ENCODE results near the gene ZNF32.

The ZNF32 gene, protein sequence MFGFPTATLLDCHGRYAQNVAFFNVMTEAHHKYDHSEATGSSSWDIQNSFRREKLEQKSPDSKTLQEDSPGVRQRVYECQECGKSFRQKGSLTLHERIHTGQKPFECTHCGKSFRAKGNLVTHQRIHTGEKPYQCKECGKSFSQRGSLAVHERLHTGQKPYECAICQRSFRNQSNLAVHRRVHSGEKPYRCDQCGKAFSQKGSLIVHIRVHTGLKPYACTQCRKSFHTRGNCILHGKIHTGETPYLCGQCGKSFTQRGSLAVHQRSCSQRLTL

DNA sequence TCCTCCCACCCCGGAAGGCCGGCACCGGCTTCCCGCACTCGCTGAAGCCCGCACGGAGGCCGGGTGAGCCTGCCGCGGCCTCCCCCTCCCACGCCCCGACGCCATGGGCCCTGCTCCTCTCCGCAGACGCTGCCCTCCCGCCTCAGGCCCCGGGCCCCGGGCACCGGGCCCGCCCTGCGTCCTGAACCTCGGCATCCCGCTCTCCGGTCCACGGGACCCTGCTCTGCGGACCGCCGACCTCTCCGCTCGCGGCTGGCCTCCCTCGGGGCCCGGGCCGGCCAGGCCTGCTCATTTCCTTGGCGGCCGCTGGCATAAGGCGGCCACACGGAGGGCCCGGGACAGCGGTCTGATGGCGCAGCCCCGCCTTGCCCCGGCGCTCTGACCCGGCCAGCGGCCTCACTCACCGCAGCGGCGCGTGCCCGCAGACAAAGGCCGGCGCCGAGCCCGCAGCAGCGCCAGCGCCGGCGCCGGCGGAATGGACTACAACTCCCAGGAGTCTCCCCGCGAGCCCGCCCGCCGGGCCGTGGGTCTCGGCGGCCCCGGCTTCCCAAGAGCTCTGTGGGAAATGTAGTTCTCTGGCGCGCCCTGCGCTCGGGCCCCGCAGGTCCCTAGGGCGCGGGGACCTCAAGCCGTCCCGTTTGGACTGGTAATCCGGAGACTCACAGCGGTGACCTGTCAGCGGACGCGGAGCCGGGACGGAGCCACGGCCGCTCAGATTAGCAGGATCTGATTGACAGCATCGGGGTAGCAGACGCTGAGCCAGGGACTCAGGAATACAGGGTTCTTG is at the start of gene ZNF32:
TSS of gene ZNF32 (minus strand) at position 484 of the 787 bp plus-strand sequence. CDS start 2,748 bp downstream, outside the sequence.
- DNase-seq: peak; percentile 81

DNA sequence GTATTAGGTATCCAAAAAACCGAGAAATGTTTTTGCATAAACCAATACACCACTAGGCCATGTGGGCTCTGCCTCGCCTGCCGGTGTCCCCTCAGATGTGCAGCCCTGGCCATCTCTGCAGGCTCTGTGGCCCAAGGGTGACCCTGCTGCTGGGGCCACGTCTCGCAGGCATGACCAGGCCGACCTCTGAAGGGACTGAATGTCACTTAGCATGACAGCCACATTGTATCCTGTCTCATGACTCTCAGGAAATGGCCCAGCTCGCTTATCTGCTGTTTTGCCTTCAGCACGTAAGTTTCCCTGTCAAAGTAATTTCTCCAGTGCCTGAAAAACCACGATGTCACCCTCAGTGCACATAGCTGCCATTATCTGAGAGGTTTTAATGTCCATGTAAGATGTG is 49.5 kb upstream of the ZNF32 start:
- no peak for DNase-seq

DNA sequence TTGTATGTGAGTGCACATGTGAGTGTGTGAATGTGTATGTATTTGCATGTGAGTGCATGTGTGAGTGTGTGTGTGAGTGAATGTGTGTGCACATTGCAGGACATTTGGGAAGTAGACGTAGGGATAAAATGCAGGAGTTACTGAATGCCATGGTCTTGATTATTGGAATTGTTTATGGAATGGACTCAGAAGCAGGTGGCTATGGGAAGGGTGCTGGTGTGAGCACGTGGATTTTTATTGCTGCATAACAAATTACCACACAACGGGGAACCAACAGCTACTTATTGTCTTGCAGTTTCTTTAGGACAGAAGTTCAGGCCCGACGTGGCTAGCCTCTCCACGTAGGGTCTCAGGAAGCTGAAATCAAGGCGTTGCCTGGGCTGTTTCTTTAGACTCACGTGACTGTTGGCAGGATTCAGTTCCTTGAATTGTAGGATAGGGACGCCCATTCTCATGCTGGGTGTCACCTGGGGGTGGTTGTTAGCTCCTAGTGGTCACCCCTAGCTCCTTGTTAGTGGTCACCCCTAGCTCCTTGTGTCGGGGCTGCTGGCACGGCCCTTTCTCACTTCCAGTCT is 48.3 kb upstream of the ZNF32 start:
- no peak for DNase-seq

DNA sequence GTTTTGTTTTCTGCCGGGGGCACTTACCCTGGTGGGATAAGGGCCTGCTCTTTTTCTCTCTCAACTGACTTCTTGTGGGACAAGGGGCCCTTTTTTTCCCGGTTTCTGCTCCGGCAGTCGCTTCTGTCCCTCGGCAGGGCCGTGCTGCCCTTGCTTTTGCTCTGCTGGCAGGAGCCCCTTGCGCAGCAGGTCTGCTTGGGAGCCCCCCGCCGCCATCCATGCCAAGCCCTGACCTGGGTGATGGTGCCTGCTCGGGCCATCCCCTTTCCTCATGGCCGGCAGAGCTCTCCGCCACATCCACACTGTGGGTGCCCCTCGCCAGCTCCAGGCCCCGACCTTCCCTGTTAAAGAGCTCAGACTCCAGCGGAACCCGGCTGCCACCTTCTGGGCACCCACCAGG is 47.0 kb upstream of the ZNF32 start:
- DNase-seq: no peak

DNA sequence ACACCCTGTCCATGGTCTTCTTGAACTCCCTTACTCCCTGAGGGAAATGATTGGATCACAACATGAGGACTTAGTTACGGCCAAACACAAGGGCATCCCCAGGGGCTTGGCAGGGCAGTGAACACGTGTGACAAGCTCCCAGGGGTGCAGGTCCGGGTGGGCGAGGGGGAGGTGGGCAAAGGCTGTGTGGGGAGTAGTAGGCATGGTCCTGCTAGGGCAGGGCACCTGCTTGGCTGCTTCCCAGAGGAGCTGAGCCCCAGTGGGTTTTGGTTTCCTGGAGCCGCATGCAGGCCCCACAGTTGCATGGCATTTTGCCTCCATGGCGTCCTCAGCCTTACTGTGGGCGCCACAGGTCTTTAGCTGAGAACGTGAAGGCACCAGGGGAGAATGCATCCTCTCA is 46.6 kb upstream of the ZNF32 start:
- DNase-seq: no peak

DNA sequence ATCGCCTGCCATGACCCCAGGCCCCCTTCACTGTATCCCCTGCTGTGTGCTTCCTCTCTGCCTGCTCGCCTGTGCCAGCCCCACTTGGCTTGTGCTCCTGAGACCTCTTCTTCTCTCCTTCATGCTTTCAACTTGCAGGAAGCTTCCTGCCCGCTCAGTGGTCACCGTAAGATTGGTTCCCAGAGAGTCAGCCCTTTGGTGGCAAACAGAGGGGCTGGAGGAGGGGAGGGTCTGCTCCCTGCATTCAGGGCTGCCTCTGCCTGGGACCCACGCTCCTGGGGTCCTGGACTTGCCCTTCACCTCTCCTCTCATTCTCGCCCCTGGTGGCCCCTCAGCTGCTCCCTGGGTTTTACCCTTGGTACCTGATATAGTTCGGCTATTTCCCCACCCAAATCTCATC is 45.8 kb upstream of the ZNF32 start:
- DNase-seq: no peak

DNA sequence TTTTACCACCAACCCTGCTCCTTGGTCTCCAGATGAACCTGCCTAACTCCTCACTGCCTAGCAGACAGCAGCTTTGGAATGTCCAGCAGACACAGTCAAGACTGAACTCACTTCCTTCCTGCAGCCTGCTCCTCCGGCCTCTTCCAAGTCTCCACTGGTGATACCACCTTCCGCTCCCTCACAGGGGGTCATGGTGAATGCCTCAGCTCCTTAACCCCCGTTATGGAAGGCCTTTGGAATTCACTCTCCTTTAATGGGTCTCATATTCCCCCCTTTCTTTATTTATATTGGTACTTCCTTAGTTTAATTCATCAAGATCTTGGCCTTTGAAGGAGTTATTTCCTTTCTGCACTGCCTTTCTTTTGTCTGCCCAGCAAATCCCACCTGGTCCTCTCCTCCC is 44.9 kb upstream of the ZNF32 start:
- DNase-seq: no peak

DNA sequence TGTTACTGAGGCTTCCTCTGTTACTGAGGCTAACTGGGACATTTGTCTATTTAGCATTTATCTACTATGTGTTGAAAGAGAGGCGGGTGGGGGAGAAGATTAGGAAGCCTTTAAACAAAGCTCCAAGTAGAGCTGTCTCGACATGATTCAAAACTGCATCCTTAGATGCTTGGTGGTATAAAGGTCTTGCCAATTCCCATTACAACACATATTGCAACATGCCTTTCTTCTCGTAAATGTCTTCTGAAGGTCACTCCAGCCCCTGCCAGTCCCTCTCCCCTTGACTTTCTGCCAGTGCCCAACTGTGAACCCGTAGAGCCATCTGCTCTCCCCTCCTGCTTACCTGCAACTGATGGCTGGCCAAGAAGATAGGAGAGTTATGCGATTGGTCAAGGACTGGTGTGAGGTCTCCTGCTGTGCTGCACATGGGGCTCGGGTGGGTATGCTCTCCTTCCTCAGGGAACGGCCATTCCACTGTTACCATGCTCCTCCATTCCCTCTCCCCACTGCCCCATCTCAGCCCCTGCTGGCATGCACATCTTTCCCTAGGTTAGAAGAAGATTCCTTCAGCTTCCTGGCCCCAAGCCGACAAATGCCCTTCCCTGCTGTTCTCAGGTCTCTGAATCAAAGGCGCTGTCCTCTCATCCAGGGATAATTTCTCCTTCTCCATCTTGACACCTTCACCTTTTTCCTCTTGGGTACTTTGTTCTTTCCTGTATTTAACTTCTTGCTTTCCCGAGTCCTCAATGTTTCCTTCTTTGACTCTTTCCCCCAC is 43.6 kb upstream of the ZNF32 start:
- no peak for DNase-seq

DNA sequence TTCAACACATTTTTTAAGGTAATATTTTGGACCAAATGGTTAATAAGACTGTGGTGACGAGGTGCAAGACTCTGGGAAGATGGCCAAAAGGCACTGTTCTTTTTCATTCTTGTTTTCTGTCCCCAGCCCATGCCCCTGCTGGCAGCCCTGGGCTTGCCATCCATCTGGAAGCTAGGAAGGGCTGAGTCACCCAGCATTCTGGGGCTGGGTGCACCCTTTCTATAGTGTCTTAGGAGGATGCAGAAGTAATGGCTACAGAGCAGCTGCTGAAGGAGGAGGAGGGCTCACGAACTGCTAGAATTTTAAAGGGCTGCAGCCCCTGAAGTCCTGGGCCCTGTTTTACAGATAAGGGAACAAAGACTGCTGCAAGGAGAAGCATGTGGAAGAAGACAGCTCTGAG is 42.8 kb upstream of the ZNF32 start:
- no peak for DNase-seq

DNA sequence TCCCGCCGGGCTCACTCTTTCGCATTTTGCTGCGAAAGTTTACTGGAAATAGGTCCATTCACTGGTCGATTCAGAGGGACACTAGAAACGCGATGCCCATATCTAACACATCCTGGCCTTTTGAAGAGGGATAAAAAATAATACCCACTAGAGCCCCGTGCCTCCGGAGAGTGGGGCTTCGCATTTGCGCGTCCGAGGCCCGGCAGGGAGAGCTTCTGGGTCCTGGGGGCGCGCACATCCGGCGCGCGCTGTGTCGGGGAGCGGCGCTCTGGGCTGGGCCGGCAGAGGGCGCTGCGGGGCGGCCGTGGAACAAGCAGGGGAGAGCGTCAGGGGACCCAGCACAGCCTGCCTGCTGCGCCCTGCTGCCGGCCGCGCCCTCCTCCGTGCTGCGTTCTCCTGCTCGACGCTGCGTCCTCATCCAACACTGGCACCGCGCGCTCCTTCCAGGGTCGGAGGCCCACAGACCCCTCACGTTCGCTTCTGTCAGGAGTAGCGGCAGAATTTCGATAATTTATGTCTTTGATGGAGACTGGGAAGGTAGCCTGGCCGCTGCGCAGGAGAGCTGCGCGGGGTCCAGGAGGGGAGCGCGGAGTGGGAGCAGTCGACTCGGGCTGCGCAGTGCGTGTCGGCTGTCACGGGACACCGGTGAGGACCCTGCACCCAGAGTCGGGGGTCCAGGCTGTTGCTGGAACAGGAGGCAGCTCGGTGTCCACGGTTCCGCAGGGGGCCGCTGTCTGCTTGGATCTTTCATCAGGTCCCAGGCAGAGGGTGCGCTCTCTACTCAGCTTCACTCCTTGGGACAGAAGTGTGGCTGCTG is 41.5 kb upstream of the ZNF32 start:
- peak; percentile 84 for DNase-seq

DNA sequence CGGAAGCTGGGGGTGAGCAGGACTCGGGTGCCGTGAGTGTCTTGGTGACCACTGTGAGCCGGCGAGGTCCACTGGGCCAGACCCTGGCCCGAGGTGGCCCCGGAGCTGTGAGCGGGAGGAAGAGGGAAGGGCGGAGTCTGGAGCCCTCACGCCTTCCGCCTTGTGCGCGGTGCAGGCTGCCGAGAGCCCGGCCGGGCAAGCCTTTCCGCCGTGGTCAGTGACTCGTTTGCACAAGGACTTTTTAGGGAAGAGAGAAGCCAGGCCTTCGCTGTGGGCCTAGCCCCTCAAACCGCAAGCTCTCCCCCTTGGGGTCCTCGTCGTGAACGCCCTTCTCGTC is 40.9 kb upstream of the ZNF32 start:
- DNase-seq: peak; percentile 23

DNA sequence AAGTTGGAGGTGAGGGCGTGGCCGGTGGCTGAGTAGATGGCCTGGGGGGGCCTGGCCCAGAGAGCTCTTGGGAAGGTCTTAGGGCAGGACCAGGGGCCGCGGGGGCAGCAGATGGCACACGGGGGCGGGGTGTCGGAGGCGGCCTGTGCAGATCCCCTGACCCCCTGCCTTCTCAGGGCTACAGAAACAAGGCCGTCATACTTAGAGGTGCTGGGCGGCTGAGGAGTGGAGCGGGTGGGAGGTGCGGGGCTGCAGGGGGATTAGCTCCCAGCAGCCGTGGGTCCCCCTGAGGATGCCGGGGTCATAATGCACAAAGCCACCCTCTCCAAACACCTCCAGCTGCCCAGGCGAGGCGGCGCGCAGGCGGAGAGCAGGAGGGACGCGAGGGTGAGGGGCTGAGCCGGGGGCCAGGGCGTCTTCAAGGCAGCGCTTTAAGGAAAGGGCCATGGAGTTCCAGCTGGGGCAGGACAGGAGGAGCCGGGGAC is 40.4 kb upstream of the ZNF32 start:
- DNase-seq: no peak

DNA sequence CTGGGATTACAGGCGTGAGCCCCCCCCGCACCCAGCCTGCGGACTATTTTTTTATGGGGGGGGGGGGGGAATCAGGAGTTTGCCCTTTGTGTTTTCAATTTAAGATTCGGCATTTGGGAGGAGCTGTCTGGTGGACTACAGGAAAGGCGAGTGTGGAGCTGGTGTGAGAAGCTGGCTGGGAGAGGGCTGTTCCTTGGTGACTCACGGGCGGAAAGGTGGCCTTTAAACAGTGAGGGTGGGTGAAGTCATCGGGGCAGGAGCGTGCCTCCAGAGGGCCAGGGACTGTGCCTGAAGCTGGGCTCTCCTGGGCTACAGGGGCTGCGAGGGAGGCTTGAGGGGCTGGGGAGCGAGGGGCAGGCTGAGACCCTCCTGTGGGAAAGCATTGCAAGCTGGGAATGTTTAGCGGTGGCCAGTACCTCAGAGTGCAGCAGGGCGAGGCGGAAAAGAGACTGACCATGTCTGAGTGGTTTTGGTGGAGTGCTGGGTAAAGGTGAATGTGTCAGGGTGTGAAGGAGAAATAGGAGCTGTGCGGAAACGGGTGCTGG is 39.7 kb upstream of the ZNF32 start:
- DNase-seq: no peak

DNA sequence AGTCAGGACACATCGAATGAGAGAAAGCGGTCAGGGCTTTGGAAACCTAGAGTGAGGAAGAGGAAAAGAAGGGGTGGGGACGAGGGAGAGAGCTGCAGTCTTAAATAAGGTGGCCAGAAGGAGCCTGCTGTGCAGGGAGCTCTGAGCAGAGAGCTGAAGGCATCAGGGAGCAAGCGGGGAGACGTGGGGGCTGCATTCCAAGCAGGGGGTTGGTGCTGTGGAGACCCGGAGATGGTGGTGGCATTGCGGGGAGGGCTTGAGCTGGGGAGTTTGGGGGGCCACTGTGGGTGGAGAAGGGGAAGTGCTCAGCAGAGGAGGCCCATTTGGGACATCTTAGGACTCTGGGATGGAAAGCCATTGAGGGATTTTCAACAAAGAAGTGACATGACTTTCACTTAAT is 38.7 kb upstream of the ZNF32 start:
- no peak for DNase-seq

DNA sequence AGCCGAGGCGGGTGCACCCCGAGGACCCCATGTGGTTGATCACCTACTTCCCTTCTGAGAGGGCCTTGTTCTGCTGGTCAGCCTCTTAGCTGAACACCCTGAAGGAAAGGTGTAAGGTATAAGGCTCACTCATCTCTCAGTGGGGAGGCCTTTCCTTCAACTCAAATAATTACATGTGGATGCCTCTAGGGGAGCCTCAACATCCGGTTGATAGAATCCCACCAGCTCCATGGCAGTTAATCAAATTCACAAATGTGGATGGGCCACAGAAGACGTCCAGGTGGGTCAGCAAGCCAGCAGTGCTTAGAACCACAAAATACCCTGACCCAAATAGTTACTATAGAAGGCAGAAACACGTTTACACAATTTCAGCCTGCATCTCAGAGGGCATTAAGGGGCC is 37.7 kb upstream of the ZNF32 start:
- DNase-seq: no peak

DNA sequence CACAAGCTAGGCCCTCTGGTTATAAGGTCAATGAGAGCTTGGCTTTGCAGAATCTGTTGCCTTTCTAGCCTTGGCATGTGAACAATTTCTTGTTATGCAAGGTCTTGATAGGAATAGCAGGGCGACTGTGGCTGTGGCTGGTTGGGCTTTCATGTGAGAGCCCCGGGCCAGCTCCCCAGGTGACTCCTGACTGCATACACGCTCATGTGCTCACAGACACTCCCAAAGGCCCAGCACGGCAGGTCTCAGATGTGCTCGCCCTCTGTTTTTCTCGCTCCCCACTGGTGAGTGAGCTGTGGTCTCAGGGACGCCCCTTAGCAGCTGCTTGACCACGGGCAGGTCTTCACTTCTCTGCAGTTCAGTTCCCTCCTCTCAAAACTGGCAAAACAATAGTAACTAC is 37.1 kb upstream of the ZNF32 start:
- no peak for DNase-seq

DNA sequence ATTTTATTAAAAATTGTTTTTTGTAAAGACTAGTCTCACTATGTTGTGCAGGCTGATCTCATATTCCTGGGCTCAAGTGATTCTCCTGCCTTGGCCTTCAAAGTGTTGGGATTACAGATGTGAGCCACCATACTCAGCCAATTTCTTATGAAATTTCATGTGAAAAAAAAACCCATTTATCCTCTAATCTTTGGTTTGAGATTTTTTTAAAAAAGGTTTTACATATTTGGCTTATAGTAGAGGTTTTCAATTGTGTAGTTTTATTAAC is 35.5 kb upstream of the ZNF32 start:
- DNase-seq: no peak

DNA sequence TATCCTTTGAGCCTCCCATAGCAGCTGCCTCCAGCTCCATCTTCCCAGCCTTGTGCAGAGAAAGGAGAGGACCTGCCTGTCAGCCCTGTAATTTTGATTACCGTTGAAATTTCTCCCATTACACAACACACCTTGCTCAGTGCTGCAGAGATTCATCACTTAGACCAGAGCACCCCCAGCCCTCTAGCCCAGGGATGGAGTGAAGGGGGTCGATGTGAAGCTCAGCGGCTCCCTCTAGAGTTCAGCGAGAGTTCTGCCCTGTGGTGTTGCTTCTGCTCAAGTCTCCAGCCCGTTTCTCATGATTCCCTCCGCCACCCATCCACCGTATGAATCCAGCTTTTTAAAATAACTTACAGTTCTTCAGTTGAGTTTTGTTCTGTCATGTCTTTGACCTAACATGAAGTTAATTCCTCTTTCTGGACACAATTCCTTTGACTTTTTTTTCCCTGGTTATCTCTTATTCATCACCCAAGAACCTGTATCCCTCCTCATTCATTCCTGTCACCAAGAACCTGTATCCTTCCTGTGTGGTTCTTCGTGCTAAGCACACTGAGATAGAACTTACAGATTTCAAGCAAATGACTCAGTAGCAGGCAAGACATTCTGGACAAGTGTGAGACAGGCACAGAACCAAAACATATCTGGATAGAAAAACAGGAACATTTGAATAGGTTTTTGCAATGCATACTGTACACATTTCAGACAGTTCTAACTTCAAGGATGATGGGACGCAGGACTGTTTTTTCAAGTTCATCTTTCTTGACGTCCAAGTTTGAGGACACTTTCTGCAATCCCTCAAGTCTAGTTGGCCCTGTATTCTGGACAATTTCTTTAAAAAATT is 35.0 kb upstream of the ZNF32 start:
- peak; percentile 10 for DNase-seq

DNA sequence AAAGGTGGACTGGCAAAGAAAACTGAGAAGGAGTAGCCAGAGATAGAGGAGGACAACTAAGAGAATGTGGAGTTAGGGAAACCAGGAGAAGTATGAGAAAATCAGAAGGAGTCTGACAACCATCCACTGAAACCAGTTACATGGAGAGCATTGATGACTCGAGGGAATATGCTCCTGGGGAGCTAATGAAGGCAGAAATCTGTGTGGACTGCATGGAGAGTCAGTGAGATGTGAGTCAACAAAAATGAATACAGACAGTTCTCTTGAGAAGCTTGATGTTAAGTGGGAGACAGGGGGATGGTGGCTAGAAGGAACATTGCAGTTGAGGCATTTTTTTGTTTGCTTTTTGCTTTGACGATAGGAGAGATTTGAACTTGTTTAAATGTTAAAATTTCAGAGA is 34.3 kb upstream of the ZNF32 start:
- DNase-seq: no peak

DNA sequence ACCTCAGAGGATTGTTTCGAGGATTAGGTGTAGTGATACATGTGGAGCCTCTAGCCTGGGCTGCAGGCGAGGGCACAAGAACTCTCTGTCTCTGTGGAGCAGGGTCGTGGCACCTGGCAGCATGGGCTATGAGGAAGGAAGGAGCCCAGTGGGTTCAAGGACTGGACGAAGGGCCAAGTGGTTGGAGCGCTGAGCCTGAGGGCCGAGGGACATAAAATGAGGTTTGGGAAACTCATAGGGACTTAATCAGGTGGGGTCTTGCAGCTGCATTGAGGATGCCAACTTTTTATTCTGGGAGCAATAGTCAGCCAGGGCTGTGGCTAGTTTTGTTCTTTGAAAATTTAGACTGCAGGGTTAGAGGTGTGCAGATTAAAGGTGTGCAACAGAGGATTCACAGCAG is 33.0 kb upstream of the ZNF32 start:
- no peak for DNase-seq

DNA sequence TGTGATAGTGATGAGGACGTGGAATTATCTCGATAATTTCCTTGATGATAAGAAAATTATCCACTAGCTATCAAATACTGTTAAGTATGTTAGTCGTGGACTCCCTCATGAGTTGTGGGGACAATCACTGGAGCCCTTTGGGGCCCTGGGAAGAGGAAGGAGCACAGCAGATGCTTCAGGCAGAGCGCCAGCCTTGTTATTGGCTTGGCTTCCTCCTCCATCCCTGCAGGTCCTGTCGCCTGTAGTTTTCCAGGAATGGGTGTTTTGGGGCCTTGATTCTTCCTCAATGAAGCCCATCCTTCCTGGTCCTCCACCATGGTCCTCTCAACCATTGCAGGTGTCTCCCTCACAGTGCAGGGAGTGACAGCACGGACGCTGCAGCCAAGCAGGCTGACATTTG is 32.5 kb upstream of the ZNF32 start:
- no peak for DNase-seq

DNA sequence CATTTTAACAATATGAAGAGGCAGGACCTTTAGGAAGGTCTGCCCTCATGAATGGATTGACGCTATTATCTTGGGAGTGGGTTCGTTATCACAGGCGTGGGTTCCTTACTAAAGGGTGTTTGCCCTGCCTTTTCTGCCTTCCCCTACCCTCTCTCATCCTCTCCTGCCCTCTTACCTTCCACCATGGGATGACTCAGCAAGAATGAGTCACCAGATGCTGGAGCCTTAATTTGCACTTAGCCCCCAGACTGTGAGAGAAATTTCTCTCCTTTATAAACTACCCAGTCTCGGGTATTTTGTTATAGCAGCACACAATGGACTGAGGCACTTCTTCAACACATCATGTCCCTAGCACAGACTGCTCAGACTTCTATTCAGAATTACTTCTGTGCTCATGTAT is 31.4 kb upstream of the ZNF32 start:
- no peak for DNase-seq

Measured in stimulated activated CD4-positive, alpha-beta T cell treated with anti-CD3 and anti-CD28 coated beads, Interleukin-4, amount 100 ng/mL, for 24 hours (primary cell).